ENCODE results near the gene HSPB6. TPM values are rescaled to one million over a fixed set of nuclear protein-coding genes. Genes with fewer than 3 reads are reported as not detected.

The HSPB6 gene
- total RNA-seq, 4 donors from 2014 or later = 22.3 to 185 (median 43.9) TPM

GRCh38 chr19:35722897-35723296 is 33.9 kb downstream of the HSPB6 start:
- Histone ChIP-seq H3K27me3 (no peaks in the 10 kb centered on the region), H3K9me3 (no peaks in the 10 kb centered on the region), H3K4me3 (no peak overlapping the region), H3K36me3 (peaks cover 0 to 60% (median 30%) of the 10 kb centered on the region in 4 donors), H3K4me1 (peaks cover 7 to 15% (median 12%) of the 10 kb centered on the region in 4 donors), H3K27ac (no peak overlapping the region)
- in situ Hi-C loops (cut with MboI; ENCODE audit: low pct_ligation_motif_present in 1 of 4, low pct_unique_long_range_greater_than_20kb in 1 of 4, low sequenced_read_pairs in 3 of 4) = no loop called here
- TF ChIP-seq POLR2AphosphoS5 (IDR thresholded peaks at IDR 0.05) = no peak
- TF ChIP-seq CTCF (IDR thresholded peaks at IDR 0.05) = no peak
- no peak for DNase-seq
- intact Hi-C loops (cut with DNase I; ENCODE audit: low total_unique reads) = no loop called here
- 92% methylated on average over 15 of the region's 16 CpGs; no CpG with 5 or more reads in 1 of the 2 donors for WGBS, 2 donors (ENCODE audit: low coverage in 1 of 2)

- H3K4me3 ChIP-seq = no peak overlapping the region
- WGBS, 2 donors (ENCODE audit: low coverage in 1 of 2) = 95% methylated on average over 12 of the region's 14 CpGs; no CpG with 5 or more reads in 1 of the 2 donors
- H3K36me3 ChIP-seq = peaks cover 0 to 56% (median 26%) of the 10 kb centered on the region in 4 donors
- TF ChIP-seq POLR2AphosphoS5 (IDR thresholded peaks at IDR 0.05) (no peak), CTCF (IDR thresholded peaks at IDR 0.05) (no peak), EP300 (IDR thresholded peaks at IDR 0.05; ENCODE audit: low read depth) (no peak), POLR2A (IDR thresholded peaks at IDR 0.05) (no peak)
- no peaks in the 10 kb centered on the region for H3K27me3 ChIP-seq
- DNase-seq = no peak
- no peaks in the 10 kb centered on the region for H3K9me3 ChIP-seq
- no peak overlapping the region for H3K27ac ChIP-seq
- in situ Hi-C loops (cut with MboI; ENCODE audit: low pct_ligation_motif_present in 1 of 4, low pct_unique_long_range_greater_than_20kb in 1 of 4, low sequenced_read_pairs in 3 of 4) (no loop called here), intact Hi-C loops (cut with DNase I; ENCODE audit: low total_unique reads) (no loop called here)
- H3K4me1 ChIP-seq = peaks cover 7 to 15% (median 12%) of the 10 kb centered on the region in 4 donors
Measured at GRCh38 chr19:35722461-35722860, 34.4 kb downstream of the HSPB6 start.

GRCh38 chr19:35721374-35721773 is 35.5 kb downstream of the HSPB6 start:
- no peak overlapping the region for H3K4me3 ChIP-seq
- peaks cover 7 to 16% (median 12%) of the 10 kb centered on the region in 4 donors for H3K4me1 ChIP-seq
- in situ Hi-C loops (cut with MboI; ENCODE audit: low pct_ligation_motif_present in 1 of 4, low pct_unique_long_range_greater_than_20kb in 1 of 4, low sequenced_read_pairs in 3 of 4) = no loop called here
- no peaks in the 10 kb centered on the region for H3K27me3 ChIP-seq
- peaks cover 0 to 48% (median 21%) of the 10 kb centered on the region in 4 donors for H3K36me3 ChIP-seq
- no peak overlapping the region for H3K27ac ChIP-seq
- TF ChIP-seq POLR2AphosphoS5 (IDR thresholded peaks at IDR 0.05) = no peak
- no peak for TF ChIP-seq CTCF (IDR thresholded peaks at IDR 0.05)
- TF ChIP-seq EP300 (IDR thresholded peaks at IDR 0.05; ENCODE audit: low read depth) = no peak
- TF ChIP-seq POLR2A (IDR thresholded peaks at IDR 0.05) = no peak
- intact Hi-C loops (cut with DNase I; ENCODE audit: low total_unique reads) = no loop called here
- WGBS, 2 donors (ENCODE audit: low coverage in 1 of 2) = 92 to 97% methylated on average over 2 to 13 of the region's 16 CpGs
- DNase-seq = no peak
- H3K9me3 ChIP-seq = no peaks in the 10 kb centered on the region

- in situ Hi-C loops (cut with MboI; ENCODE audit: low pct_ligation_motif_present in 1 of 4, low pct_unique_long_range_greater_than_20kb in 1 of 4, low sequenced_read_pairs in 3 of 4) = no loop called here
- WGBS, 2 donors (ENCODE audit: low coverage in 1 of 2) = 94% methylated on average over 16 of the region's 17 CpGs; no CpG with 5 or more reads in 1 of the 2 donors
- intact Hi-C loops (cut with DNase I; ENCODE audit: low total_unique reads) = no loop called here
Measured at GRCh38 chr19:35720648-35721047, 36.2 kb downstream of the HSPB6 start.

More at GRCh38 chr19:35720648-35721047, 36.2 kb downstream of the HSPB6 start:
- Histone ChIP-seq H3K9me3 (no peaks in the 10 kb centered on the region), H3K27ac (no peak overlapping the region), H3K36me3 (peaks cover 0 to 40% (median 18%) of the 10 kb centered on the region in 4 donors), H3K4me3 (no peak overlapping the region), H3K27me3 (no peaks in the 10 kb centered on the region), H3K4me1 (peaks cover 12 to 23% (median 18%) of the 10 kb centered on the region in 4 donors)
- DNase-seq = no peak
- TF ChIP-seq POLR2AphosphoS5 (IDR thresholded peaks at IDR 0.05) (no peak), POLR2A (IDR thresholded peaks at IDR 0.05) (no peak), EP300 (IDR thresholded peaks at IDR 0.05; ENCODE audit: low read depth) (no peak), CTCF (IDR thresholded peaks at IDR 0.05) (no peak)

Measured in transverse colon (tissue), 4 donors.